PFSK-1 (cell line): Measurements from ENCODE around the gene ARFGAP3.
A peak's percentile ranks its signal among the peaks of the same experiment; 100 is the strongest.

Source experiments
- FOXP2 ChIP-seq: optimal IDR thresholded peaks from 2 replicates; pipeline ENCODE3; 2011; ENCODE audit warnings: borderline replicate concordance, control low read depth, inconsistent platforms; ENCODE audit not compliant: insufficient read depth; ENCODE audit errors: extremely low read length, extremely low read depth
- POLR2AphosphoS5 ChIP-seq: IDR thresholded peaks from 2 replicates; pipeline ENCODE4 v1.6.1; 2012; ENCODE audit warnings: low read depth, mild to moderate bottlenecking, control low read depth, low read length, moderate library complexity
- REST ChIP-seq, 2 experiments: IDR thresholded peaks; 2 replicates each; pipeline versions ENCODE4 v1.6.1 to v1.8.0; 2011 to 2012; ENCODE audit warnings: low read depth in 2 of 2, low read length in 2 of 2, control low read depth in 1 of 2, inconsistent platforms in 1 of 2, mild to moderate bottlenecking in 1 of 2, moderate library complexity in 1 of 2; ENCODE audit not compliant: insufficient read depth in 1 of 2
- SIN3A ChIP-seq: IDR thresholded peaks from 2 replicates; pipeline ENCODE4 v1.6.1; 2012; ENCODE audit warnings: mild to moderate bottlenecking, low read length, moderate library complexity, borderline replicate concordance; ENCODE audit not compliant: insufficient read depth
- TAF1 ChIP-seq: IDR thresholded peaks from 2 replicates; pipeline ENCODE4 v1.6.1; 2012; ENCODE audit warnings: low read length, control low read depth, borderline replicate concordance; ENCODE audit not compliant: insufficient read depth

The ARFGAP3 gene

GRCh38 chr22:42799061-42799460 is 58.0 kb downstream of the ARFGAP3 start:
- no peak for TF ChIP-seq FOXP2
- TF ChIP-seq POLR2AphosphoS5, result no peak
- TF ChIP-seq TAF1, result no peak
- no peak for TF ChIP-seq SIN3A
- no peak for TF ChIP-seq REST (IDR thresholded peaks at IDR 0.05; ENCODE audit: insufficient read depth in 1 of 2, low read depth in 2 of 2, low read length in 2 of 2)

GRCh38 chr22:42797011-42797410 is 60.1 kb downstream of the ARFGAP3 start:
- TF ChIP-seq FOXP2 (peak; percentile 20), TAF1 (no peak), REST (IDR thresholded peaks at IDR 0.05; ENCODE audit: insufficient read depth in 1 of 2, low read depth in 2 of 2, low read length in 2 of 2) (no peak), SIN3A (no peak)

- no peak for TF ChIP-seq SIN3A
- TF ChIP-seq FOXP2, result no peak
- TF ChIP-seq POLR2AphosphoS5, result no peak
- TF ChIP-seq TAF1, result no peak
- no peak for TF ChIP-seq REST (IDR thresholded peaks at IDR 0.05; ENCODE audit: insufficient read depth in 1 of 2, low read depth in 2 of 2, low read length in 2 of 2)
These were observed 61.0 kb downstream of the ARFGAP3 start for GRCh38 chr22:42796081-42796480.

GRCh38 chr22:42794551-42795510 is 62.2 kb downstream of the ARFGAP3 start:
- TF ChIP-seq POLR2AphosphoS5 (no peak), SIN3A (no peak), TAF1 (no peak), REST (IDR thresholded peaks at IDR 0.05; ENCODE audit: insufficient read depth in 1 of 2, low read depth in 2 of 2, low read length in 2 of 2) (no peak), FOXP2 (no peak)
